Eye (tissue), 1 donor: ENCODE results near the gene TMEM255B.

ENCODE experiments used
- DNase-seq: peaks from one replicate; pipeline ENCODE4 v3.0.0-alpha.2; 2015

The TMEM255B gene

GRCh38 chr13:113851826-113852535 lies 93.0 kb downstream of the TMEM255B start:
- DNase-seq: no peak

- no peak for DNase-seq
These were observed 93.8 kb downstream of the TMEM255B start for GRCh38 chr13:113852536-113853517.

DNA sequence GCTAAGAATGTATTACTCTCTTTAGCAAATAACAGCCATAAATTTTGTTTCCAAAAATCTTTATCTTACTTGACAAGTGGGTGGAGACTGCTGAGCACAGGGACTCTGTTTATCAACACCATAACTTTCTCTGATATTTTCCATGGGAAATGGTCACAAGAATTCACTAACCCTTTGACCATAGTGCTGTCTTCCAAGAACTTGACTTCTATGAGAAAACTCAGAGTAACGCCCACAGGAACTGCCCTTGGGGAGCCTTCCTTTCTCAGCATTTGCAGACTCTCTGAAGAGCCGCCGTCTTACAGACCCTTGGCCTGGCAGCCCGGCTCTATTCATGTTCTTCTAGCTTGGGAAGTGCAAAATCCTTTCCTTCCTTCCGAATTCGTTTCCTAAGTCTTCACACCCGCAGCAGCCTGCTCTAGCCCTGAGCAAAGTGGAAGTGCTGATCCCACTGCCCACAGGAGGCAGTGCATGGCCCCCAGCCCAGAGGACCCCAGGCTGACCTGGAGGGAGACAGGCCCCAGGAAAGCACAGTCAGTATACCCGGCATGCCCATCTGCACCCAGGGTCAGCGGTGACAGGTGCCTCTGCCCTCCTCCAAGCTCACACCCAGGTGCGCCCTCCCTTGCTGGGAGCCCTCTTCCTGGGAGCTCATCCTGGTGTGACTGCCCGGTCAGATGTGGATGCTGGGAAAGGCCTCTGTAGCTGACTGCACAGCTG lies 94.7 kb downstream of the TMEM255B start:
- peak; percentile 19 for DNase-seq

DNA sequence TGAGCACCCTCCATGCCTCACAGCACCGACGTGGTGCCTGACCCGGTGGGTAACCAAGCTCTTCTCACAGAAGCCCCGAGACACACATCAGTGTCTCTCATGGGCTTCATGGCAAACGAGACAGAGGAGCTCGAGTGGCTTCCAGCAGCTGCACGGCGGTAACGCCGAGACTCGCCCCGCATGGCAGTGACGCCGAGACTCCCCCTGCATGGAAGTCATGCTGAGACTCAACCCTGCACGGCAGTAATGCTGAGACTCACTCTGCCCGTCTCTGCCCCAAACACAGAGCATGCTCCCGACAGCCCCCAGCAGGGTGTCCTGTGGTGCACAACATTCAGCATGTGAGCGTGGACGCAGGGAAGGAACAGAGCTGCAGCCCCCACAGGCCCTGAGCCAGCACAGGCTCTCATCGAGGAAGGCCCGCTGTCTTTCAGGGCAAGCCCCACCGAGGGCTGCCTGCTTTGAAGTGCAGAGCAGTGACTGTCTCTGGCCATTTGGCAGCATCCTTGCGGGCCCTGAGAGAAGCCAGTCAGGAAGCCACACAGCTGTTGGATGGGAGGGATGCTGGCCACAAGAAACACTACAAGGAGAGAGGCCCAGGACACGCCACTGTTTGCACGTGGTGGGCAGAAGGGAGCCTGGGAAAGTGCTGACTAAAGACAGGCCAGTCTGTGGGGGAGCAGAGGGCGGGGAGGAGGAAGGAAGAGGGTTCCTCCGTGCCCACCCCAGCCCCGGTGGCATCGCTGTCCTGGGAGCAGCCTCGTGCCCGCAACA lies 95.4 kb downstream of the TMEM255B start:
- peak; percentile 48 for DNase-seq

GRCh38 chr13:113855012-113855921 lies 96.2 kb downstream of the TMEM255B start:
- no peak for DNase-seq

DNA sequence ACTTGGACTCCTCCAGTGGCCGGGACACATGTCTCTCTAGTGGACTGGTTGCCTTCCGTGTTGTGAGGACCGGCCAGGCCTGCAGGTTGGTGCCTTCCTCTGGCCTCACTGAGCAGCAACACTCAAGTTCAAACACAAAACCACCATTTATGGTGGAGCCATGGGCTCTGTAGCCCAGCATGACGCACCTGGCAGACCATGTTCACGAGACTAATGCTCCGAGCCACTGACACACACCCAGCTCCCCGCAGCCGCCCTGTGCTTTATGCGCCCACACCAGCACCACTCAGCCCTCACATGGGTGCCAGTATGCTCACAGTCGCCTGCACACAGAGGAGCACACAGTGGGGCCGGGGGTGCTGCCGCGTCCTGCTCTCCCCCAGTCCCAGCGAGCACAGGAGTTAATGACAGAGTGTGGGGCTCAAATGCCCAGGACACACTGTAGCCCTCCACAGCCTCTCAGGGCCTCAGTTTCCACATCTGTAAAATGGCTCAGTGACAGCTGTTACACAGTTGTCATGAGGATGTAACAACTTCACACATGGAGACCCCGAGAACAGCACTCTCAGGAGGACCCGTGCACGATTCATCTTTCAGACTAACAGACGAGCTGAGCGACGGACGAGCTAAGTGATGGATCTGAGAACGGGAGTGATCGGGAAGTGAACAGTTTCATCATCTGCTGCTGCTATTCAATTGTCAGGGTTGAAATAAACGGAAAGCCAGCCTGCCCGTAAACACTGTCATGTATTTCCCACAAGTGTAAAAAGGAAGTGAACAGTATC lies 97.1 kb downstream of the TMEM255B start:
- no peak for DNase-seq

DNA sequence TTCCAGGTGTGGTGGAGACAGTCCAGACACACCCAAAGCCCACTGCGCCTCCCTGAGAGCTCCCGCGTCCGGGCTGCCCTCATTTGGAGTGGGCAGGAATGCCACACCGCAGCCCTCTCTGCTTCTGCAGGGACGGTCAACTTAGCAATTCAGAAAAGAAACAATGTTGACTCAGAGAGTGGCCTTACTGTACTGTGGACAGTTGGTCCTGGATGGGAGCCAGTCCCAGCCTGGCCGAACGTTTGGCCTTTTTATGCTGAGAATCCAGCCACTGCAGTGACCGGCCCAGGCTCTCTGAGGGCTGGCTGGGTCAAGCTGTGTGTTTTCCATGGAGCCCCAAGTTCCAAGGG lies 97.7 kb downstream of the TMEM255B start:
- no peak for DNase-seq

GRCh38 chr13:113857531-113858195 lies 98.6 kb downstream of the TMEM255B start:
- DNase-seq: no peak

DNA sequence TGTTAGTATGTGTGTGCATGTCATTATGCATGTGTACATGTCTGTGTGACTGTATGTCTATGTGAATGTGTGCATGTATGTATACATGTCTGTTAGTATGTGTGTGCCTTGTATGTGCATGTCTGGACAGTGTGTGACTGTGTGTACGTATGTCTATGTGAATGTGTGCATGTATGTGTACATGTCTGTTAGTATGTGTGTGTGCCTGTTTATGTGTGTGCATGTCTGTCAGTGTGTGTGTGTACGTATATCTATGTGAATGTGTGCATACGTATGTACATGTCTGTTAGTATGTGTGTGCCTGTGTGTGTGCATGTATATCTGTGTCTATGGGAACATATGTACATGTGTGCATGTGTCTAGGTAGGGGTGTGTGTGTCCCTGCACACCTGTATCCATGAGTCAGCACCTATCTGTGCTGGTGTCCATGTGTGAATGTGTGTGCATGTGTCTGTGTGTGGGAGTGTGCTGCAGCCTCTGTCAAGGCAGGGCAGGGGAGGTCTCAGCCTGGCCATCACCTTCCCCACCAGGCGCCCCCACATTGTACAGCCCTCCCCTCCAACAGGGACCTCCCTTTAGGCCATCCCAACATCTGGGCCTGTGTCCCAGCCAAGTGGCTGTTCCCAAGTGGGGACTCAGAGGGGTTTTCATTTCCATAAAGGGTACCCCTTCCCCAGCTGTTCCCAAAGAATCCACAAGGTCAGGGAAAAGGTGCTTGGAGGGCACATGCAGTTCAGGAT lies 100.5 kb downstream of the TMEM255B start:
- no peak for DNase-seq

DNA sequence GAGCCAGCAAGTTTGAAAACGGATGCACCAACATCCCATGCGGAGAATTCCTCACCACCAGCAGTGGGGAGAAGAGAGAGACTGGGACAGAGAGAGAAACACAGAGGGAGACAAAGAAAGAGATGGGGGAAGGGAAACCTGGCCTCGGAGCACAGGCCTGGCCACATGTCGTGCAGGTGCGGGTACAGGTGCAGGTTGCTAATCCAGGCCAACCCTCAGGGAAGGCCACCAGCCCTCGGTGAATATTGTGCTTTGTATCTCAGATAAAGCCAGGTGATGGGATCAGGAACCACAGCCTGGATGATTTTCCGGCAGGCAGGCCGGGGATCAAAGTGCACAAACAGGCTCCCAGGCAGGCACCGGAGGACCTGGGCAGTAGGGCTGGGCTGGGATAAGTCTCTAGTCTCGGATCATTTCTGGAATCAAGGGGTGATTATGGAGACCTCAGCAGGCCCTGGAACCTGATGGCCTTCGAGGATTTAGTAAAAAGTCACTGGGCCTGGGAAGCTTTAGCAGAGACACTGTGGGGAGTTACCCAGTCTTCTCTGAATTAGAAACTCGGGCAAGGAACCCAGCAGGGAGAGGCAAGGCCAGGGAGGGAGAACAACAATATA lies 101.1 kb downstream of the TMEM255B start:
- no peak for DNase-seq

GRCh38 chr13:113860665-113861432 lies 101.8 kb downstream of the TMEM255B start:
- DNase-seq: no peak

GRCh38 chr13:113861433-113862030 lies 102.5 kb downstream of the TMEM255B start:
- peak; percentile 42 for DNase-seq

- DNase-seq: peak; percentile 40
These were observed 103.3 kb downstream of the TMEM255B start for GRCh38 chr13:113862191-113862930.

DNA sequence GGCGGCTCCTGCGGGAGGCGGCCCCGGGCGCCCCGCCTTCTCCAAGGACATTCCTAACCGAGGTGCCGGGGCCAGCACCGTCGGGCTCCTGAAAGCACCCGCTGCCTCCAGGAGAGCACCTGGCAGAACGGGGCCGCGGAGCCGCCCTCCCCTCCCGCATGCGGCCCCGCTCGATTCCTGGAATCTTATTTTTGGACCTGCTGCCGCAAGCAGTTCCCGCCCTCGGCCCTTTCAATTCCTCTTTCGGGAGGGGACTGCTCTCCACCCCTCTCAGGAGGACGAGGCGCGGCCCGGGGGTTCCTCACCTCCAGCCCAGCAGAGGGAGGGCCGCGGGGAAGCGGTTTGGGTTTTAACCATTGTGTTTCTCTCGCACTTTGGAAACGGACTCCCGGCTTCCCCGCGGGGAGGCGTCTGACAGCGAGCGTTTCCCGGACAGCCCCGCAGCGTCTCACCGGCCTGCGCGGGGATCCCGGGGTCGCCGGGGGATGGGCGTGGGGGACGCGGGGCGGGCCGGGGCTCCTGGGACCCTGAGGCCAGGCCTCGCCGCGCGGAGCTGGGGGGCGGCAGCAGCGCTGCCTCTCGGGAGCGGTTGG lies 104.0 kb downstream of the TMEM255B start:
- peak; percentile 66 for DNase-seq

DNA sequence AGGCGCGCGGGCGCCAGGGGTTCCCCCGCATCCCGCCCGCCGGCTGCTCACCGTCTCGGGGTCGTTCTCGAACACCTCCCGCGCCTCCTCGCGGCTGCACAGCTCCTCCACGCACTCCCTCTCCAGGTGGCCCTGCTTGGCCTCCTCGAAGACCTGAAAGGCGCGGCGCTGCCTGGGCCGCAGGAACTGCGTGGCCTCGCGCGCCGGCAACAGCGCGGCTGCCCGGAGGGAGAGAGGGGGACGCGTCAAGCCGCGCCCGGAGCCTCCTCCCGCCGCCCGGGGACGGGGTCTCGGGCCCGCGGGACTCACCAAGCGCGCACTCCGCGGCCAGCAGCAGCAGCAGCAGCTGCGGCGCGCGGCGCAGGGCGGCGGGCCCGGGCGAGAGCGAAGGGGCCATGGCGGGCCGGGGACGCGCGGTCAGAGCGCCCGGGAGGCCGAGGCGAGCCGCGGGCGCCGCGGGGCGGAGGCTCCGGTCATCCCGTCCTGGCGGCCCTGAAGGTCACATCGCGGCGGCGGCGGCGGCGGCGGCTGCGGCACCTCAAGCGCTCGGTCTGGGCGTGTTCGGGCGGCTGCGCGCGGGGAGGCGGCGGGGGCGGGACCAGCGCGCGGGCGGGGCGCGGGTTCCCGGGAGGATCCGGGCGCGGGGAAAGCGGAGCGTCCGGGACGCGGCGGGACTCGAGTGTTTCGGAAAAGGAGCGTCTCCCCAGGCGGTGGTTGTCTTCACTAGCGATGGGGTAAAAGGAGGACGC lies 104.7 kb downstream of the TMEM255B start, which contains the start of gene GAS6:
TSS of gene GAS6 (minus strand) at position 553 of the 749 bp plus-strand sequence. CDS start at position 397, 156 bp downstream.
- DNase-seq: peak; percentile 74
